ENCODE measurements around the gene UNC5A.

The UNC5A gene

GRCh38 chr5:176890455-176891330 lies 80.3 kb downstream of the UNC5A start:
- DNase-seq (ENCODE audit: low read depth), result no peak
- H3K4me3 ChIP-seq (ENCODE audit: low read length), result no peak overlapping the region
- no peak for TF ChIP-seq CTCF (conservative IDR thresholded peaks at IDR 0.05; ENCODE audit: low read depth, low read length)

GRCh38 chr5:176891331-176891958 lies 81.1 kb downstream of the UNC5A start:
- no peak overlapping the region for H3K4me3 ChIP-seq (ENCODE audit: low read length)
- no peak for TF ChIP-seq CTCF (conservative IDR thresholded peaks at IDR 0.05; ENCODE audit: low read depth, low read length)
- DNase-seq (ENCODE audit: low read depth), result no peak

DNA sequence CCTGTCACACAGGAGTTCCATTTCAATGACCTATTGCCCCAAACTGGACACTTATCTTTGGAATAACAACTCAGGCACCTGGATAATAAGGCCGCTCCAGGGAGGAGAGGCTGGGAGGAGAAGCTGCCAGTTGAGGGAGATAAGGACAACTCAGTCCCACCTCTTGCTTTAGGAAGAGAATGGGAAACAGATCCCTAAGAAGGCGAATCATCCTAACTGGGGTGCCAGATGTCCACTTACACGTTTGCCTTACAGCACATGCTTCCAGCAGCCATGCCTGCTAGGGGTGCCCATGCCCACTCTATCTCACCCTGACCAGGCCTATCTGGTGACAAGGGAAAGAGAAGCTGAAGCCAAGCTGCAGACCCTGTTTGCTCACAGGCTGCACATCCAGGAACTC lies 82.3 kb downstream of the UNC5A start:
- no peak for TF ChIP-seq CTCF (conservative IDR thresholded peaks at IDR 0.05; ENCODE audit: low read depth, low read length)
- no peak overlapping the region for H3K4me3 ChIP-seq (ENCODE audit: low read length)
- DNase-seq (ENCODE audit: low read depth), result no peak

DNA sequence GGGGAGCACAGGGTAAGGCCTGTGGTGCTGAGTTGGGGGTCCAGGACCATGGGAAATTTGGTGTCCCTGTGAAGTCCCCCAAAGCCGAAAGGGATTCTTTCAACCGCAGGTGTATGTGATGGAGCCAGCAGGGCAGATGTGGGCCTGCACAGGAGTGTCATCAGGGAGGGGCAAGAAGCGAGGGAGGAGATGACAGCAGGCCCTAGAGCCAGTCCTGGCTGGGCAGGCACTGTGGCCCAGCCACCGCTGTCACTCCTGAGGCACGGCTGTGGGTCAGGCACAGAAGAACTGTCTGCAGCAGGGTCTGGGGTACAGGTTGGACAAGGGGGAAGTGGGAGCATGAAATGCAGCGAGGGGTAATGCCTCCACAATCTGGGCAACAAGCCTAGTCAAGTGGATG lies 83.9 kb downstream of the UNC5A start:
- no peak overlapping the region for H3K4me3 ChIP-seq (ENCODE audit: low read length)
- TF ChIP-seq CTCF (conservative IDR thresholded peaks at IDR 0.05; ENCODE audit: low read depth, low read length), result no peak
- no peak for DNase-seq (ENCODE audit: low read depth)

DNA sequence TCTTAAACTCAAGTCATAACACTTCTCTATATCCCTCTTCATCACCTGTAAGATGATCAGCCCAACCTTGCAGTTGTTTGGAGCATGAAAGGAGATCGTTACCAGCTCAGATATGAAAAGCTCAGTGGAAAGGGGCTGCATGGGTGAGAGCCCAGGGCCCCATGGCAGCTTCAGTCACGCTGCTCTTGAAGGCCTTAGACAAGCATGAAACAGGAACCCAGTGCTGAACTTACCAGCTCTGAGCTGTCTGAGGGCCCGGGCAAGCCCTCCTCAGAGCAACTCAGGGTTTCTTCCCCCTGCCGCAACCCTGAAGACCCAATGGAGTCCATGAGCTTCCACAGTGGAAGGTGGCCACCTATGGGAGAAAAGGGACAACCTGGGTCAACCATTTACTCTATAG lies 85.5 kb downstream of the UNC5A start:
- no peak for DNase-seq (ENCODE audit: low read depth)
- no peak for TF ChIP-seq CTCF (conservative IDR thresholded peaks at IDR 0.05; ENCODE audit: low read depth, low read length)
- no peak overlapping the region for H3K4me3 ChIP-seq (ENCODE audit: low read length)

DNA sequence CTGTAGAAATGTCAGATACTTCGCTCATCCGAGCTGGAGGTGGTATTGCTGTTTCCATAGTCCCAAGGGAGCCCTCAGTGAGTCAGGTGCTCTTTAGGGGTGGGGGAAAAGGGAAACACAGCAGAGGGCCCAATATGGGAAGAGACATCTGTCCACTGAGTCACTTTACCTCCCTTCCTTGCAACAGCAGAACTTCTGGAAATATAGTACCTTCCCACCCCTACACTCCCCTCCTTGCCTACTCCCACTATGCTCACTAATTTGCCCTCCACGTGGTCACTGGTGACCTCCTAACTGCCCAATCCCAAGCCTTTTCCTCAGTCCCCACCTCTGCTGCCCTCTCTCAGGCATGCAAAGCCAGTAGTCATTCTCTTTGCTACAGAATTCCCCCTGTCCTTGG lies 86.9 kb downstream of the UNC5A start:
- DNase-seq (ENCODE audit: low read depth), result no peak
- no peak overlapping the region for H3K4me3 ChIP-seq (ENCODE audit: low read length)
- TF ChIP-seq CTCF (conservative IDR thresholded peaks at IDR 0.05; ENCODE audit: low read depth, low read length), result no peak
